ENCODE data around the gene KCTD2. TPM values are rescaled to one million over a fixed set of nuclear protein-coding genes. Genes with fewer than 3 reads are reported as not detected.

The KCTD2 gene
- total RNA-seq, 1 experiment from 2014 or later = 28.0 TPM

DNA sequence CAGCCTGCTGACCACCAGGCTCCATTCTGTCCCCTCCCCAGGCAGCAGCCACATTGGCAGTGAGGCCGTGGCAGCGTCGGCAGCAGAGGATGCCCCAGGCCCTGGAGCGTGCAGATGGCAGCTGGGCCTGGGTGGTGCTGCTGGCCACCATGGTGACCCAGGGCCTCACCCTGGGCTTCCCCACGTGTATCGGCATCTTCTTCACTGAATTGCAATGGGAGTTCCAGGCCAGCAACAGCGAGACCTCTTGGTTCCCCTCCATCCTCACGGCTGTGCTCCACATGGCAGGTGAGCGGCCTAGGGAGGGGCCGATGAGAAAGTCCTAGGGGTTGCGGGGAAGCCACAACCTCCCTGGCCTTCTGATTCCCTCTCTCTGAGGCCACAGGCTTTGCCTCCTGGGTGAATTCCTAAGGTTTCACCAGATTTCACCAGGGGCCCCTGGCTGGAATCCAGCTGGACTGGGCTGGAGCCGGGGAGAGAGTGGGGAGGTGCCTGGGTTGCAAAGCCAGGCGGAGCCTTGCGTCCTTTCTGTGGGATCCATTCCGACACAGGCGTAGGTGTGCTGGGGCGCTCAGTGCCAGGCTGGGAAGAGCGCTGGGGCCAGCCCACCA, 46.6 kb downstream of the KCTD2 start:
- DNase-seq (ENCODE audit: extremely low read depth, low read depth) = peak; percentile 65

GRCh38 chr17:75094871-75095399, 47.9 kb downstream of the KCTD2 start:
- no peak for DNase-seq (ENCODE audit: extremely low read depth, low read depth)

GRCh38 chr17:75096082-75096625, 49.1 kb downstream of the KCTD2 start:
- peak; percentile 94 for DNase-seq (ENCODE audit: extremely low read depth, low read depth)

GRCh38 chr17:75097865-75098264, 50.8 kb downstream of the KCTD2 start:
- DNase-seq (ENCODE audit: extremely low read depth, low read depth) = no peak

DNA sequence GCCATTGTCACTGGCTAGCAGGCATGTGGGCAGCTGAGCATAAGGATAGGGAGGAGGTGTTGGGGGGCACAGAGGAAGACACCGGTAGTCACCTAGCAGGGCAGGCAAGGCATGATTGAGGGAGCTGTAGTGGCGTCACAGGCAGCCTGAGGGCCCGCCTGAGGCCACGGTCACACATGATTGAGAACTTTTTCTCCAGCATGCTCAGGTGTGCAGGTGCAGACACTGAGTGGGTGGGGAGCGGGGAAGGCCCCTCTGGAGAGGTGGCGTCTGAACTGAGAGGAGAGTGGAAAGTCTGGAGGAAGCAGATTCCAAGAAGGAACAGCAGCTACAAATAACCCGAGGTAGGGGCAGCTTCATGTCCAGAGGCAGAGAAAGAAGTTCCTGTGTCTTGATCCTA, 51.8 kb downstream of the KCTD2 start:
- DNase-seq (ENCODE audit: extremely low read depth, low read depth) = no peak

- no peak for DNase-seq (ENCODE audit: extremely low read depth, low read depth)
Measured at GRCh38 chr17:75099881-75100595, 53.0 kb downstream of the KCTD2 start.

DNA sequence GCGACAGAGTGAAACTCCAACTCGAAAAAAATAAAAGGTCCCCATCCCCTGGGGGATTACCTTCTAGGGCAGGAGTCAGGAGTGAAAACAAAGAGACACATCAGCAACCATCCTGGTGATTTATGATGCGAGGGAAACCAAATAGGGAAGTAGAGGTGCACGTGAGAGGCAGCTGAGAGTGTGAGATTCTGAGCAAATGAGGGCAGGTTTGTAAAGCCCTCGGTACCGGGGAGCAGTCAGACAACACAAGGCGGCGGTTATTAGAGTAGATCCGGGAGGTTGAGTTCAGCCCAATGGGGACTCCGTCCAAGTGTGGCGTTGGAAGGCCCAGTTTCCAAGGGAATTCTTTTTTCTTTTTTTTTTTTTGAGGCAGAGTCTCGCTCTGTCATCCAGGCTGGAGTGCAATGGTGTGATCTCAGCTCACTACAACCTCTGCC, 55.4 kb downstream of the KCTD2 start:
- no peak for DNase-seq (ENCODE audit: extremely low read depth, low read depth)

GRCh38 chr17:75103601-75104554, 56.9 kb downstream of the KCTD2 start:
- no peak for DNase-seq (ENCODE audit: extremely low read depth, low read depth)

DNA sequence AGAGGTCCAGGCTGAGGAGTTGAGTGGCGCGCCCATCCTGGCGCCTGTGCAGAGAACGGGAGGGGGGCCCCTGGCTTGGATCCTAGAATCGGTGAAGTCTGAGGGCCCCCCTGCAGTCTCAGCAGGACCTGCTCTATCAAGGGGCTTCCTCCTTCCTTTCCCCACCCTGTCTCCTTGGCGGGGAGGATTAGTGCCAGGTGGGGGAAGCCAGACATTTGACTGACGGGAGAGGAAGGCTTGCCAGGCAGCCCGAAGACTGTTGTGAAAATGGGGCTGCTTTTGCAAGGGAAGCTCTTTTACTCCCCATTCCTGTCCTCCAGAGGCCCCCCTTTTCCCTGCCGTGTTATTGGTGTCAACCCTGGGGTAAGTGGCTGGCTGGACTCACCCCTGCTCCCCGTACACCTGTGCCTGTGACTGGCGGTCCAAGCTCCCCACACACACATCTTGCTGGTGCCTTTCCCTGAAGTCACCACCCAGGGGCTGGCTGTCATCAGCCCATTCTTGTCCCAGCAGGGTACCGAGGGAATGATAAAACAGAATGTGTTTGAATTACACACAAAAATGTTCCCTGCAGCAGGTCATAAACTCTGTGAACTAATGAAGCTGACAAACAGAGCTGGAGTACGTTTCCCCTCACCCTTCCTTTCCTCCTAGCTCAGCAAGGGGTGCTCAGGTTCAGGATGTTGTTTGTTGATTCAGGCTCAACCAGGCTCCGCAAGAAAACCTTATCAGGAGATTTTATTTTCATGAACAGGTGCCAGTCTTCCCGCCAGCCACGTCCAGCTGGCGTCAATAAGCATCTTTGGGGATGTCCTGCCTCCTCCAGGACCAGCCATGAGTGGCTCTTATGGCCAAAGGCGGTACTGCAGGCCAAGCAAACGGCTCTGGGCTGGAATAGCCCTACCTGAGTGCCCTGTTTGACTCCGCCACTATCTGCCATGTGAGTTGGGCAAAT, 58.4 kb downstream of the KCTD2 start:
- DNase-seq (ENCODE audit: extremely low read depth, low read depth) = no peak

DNA sequence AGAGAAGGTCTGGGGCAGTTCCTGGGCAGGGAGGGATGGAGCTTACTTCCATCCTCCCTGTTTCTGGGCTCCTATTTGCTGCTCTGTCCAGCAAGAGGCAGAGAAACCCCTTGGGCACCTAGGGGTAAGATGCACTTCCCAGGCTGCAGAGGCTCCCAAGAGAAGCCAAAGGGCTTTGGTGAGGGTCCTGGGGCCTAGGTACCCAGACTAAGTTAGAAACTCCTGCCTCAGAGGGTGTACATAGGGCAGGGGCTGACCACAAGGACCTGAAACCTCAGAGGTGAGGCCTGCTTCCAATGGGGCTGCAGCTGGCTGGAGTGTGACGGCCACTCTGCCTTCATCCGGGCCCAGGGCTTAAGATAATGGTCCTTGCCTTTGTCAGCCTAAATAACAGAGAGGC, 61.2 kb downstream of the KCTD2 start:
- no peak for DNase-seq (ENCODE audit: extremely low read depth, low read depth)

- DNase-seq (ENCODE audit: extremely low read depth, low read depth) = no peak
Measured at GRCh38 chr17:75109046-75109406, 62.0 kb downstream of the KCTD2 start.

DNA sequence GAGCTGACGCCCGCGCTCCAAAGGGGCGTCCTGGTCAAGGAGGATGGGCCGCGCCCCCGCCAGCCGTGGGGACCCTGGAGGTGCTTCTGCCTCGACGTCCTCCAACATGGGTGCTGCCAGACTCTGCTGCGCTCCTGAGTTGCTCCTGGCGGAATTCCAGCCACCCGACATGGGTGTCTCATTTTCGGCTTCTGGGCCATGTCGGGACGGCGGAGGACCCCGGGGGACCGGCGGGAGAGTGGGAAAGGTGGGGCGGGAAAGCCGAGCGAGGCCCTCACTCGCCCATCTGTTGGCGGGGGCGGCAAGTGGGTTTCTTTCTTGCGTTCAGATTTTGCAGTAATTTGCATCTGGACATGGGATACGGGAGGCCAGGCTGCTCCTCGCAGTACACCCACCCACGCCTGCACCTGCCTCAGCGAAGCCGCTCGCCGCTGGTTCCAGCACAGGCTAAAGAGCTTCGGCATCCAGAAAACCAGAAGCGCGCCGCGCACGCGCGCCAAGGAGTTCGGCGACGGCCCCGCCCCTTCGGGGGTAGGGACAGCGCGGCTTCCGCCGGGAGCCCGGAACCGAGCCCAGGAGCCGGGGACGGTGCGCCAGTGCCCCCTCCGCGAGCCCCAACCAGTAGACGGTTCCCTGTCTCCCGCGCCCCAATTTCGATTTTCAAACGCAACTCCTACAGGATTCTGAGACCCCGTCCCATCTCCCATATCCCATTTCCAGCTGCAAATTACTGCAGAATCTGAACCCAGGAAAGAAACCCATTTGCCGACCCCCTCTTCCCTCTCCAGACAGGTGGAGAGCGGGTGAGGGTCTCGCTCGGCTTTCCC, 62.6 kb downstream of the KCTD2 start, which contains the start of gene ARMC7:
Gene ARMC7, plus strand, starts transcription at position 563 of the 827 bp plus-strand sequence. CDS start 320 bp downstream, outside the sequence.
- peak; percentile 79 for DNase-seq (ENCODE audit: extremely low read depth, low read depth)

- no peak for DNase-seq (ENCODE audit: extremely low read depth, low read depth)
Measured at GRCh38 chr17:75110234-75110937, 63.4 kb downstream of the KCTD2 start.

GRCh38 chr17:75111777-75112335, 64.8 kb downstream of the KCTD2 start:
- no peak for DNase-seq (ENCODE audit: extremely low read depth, low read depth)

DNA sequence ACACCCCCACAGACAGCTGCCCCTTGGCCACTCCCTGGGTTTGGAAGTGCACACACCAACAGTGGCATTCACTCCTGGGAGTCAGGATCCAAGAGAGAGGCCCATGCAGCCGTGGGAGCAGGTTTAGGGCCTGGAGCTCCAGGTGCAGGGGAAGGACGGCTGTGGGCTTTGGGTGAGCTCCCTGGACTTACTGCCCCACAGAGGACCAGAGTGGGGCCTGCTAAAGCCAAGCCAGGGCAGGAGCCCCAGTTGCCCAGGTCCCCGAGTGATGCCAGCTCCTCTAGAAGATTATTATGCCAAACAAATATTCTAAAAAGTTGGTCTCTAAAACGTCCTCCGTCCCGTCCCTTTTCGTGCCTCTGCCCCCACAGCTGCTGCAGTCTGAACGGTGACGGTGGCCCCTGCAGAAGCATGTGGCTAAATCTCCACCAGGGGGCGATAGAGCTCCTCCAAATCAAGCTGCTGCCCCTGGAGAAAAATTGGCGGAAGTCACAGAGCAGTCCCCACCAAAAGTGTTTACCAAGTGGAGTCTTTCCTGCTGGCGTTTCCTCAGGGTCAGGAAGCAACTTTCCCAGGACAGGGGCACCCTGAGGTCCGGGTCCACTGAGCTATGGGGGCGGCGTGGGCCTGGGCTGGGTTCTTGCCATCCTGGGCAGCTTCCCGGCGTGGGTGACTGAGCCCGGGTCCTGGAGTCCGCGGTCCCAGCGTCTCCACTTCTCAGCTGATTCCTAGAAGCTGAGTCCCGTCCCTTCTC, 67.0 kb downstream of the KCTD2 start:
- peak; percentile 85 for DNase-seq (ENCODE audit: extremely low read depth, low read depth)

GRCh38 chr17:75114552-75115314, 67.7 kb downstream of the KCTD2 start:
- no peak for DNase-seq (ENCODE audit: extremely low read depth, low read depth)
